Measurements from ENCODE around the gene TNFRSF14. TPM values are rescaled to one million over a fixed set of nuclear protein-coding genes. Genes with fewer than 3 reads are reported as not detected.

The TNFRSF14 gene
- total and polyA plus RNA-seq, 2 of the 13 experiments (the other 11 are each of a cell fraction or from before 2014, with no cell fraction given), result 11.9 to 49.9 TPM

DNA sequence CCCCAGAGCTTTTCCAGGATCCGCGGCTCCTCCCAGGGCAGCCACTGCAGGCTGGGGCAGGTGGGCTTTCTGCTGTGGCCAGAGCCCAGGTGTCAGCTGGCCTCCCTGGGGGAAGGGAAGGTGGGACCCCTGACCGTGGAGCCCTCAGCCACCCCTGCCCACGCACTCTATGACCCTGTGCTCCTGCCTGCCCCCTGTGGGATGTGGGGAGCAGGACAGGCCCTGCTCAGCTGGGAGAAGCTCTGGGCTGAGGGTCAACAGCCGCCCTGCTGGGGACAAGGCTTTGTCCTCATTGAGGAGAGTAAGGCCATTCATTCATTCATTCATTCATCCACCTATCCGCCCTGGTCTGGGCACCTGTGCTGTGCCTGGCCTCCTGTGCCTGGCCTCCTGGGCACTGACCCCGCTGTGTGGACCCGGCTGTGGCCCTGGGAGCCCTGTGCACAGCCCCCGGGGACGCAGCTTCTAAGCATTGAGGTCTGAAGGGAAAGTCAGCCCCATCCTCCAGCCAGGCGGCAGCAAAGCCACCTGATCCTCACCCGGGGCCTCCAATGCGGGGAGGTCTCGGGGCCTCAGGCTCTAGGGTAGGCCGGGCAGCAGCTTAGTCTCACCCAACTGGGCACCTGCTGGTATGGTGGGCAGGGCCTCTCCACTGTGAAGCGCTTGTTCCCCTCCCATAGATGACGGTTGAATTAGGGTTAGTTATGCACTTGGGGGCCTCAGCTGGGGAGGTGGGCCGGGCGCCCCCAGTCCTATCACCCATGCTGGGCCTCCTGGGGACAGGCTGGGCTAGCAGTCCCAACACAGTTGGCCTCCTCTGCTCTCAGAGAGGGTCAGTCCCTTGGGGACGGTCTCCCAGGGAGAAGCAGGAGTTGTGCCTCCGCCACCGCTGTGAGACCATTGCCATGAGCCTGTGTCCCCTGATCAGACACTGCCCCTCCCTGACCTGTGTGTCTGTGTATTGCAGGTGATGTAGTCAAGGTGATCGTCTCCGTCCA is 6.0 kb downstream of the TNFRSF14 start (continued):
- TF ChIP-seq, protein P1, sequence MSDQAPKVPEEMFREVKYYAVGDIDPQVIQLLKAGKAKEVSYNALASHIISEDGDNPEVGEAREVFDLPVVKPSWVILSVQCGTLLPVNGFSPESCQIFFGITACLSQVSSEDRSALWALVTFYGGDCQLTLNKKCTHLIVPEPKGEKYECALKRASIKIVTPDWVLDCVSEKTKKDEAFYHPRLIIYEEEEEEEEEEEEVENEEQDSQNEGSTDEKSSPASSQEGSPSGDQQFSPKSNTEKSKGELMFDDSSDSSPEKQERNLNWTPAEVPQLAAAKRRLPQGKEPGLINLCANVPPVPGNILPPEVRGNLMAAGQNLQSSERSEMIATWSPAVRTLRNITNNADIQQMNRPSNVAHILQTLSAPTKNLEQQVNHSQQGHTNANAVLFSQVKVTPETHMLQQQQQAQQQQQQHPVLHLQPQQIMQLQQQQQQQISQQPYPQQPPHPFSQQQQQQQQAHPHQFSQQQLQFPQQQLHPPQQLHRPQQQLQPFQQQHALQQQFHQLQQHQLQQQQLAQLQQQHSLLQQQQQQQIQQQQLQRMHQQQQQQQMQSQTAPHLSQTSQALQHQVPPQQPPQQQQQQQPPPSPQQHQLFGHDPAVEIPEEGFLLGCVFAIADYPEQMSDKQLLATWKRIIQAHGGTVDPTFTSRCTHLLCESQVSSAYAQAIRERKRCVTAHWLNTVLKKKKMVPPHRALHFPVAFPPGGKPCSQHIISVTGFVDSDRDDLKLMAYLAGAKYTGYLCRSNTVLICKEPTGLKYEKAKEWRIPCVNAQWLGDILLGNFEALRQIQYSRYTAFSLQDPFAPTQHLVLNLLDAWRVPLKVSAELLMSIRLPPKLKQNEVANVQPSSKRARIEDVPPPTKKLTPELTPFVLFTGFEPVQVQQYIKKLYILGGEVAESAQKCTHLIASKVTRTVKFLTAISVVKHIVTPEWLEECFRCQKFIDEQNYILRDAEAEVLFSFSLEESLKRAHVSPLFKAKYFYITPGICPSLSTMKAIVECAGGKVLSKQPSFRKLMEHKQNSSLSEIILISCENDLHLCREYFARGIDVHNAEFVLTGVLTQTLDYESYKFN (CRISPR knock-in tag; conservative IDR thresholded peaks at IDR 0.05), result no peak
- TF ChIP-seq, protein P2, sequence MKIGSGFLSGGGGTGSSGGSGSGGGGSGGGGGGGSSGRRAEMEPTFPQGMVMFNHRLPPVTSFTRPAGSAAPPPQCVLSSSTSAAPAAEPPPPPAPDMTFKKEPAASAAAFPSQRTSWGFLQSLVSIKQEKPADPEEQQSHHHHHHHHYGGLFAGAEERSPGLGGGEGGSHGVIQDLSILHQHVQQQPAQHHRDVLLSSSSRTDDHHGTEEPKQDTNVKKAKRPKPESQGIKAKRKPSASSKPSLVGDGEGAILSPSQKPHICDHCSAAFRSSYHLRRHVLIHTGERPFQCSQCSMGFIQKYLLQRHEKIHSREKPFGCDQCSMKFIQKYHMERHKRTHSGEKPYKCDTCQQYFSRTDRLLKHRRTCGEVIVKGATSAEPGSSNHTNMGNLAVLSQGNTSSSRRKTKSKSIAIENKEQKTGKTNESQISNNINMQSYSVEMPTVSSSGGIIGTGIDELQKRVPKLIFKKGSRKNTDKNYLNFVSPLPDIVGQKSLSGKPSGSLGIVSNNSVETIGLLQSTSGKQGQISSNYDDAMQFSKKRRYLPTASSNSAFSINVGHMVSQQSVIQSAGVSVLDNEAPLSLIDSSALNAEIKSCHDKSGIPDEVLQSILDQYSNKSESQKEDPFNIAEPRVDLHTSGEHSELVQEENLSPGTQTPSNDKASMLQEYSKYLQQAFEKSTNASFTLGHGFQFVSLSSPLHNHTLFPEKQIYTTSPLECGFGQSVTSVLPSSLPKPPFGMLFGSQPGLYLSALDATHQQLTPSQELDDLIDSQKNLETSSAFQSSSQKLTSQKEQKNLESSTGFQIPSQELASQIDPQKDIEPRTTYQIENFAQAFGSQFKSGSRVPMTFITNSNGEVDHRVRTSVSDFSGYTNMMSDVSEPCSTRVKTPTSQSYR (CRISPR knock-in tag; IDR thresholded peaks at IDR 0.05; ENCODE audit: borderline replicate concordance), result no peak
- no peak for TF ChIP-seq ZNF724P (CRISPR knock-in tag; IDR thresholded peaks at IDR 0.05; ENCODE audit: borderline replicate concordance)
- no peak for TF ChIP-seq MYC (CRISPR knock-in tag; IDR thresholded peaks at IDR 0.05; ENCODE audit: borderline replicate concordance)
- TF ChIP-seq, protein P3, sequence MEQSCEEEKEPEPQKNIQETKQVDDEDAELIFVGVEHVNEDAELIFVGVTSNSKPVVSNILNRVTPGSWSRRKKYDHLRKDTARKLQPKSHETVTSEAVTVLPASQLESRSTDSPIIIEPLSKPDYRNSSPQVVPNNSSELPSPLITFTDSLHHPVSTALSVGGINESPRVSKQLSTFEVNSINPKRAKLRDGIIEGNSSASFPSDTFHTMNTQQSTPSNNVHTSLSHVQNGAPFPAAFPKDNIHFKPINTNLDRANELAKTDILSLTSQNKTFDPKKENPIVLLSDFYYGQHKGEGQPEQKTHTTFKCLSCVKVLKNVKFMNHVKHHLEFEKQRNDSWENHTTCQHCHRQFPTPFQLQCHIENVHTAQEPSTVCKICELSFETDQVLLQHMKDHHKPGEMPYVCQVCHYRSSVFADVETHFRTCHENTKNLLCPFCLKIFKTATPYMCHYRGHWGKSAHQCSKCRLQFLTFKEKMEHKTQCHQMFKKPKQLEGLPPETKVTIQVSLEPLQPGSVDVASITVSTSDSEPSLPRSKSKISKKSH (CRISPR knock-in tag; IDR thresholded peaks at IDR 0.05; ENCODE audit: borderline replicate concordance), result 0 out of 2 replicates have a peak, but pooled peaks have one; percentile 39
- TF ChIP-seq SETDB1 (CRISPR knock-in tag; IDR thresholded peaks at IDR 0.05; ENCODE audit: borderline replicate concordance), result no peak
- no peak for TF ChIP-seq CHCHD3 (CRISPR knock-in tag; IDR thresholded peaks at IDR 0.05)
- TF ChIP-seq, protein P4, sequence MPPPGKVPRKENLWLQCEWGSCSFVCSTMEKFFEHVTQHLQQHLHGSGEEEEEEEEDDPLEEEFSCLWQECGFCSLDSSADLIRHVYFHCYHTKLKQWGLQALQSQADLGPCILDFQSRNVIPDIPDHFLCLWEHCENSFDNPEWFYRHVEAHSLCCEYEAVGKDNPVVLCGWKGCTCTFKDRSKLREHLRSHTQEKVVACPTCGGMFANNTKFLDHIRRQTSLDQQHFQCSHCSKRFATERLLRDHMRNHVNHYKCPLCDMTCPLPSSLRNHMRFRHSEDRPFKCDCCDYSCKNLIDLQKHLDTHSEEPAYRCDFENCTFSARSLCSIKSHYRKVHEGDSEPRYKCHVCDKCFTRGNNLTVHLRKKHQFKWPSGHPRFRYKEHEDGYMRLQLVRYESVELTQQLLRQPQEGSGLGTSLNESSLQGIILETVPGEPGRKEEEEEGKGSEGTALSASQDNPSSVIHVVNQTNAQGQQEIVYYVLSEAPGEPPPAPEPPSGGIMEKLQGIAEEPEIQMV (CRISPR knock-in tag; IDR thresholded peaks at IDR 0.05; ENCODE audit: low read depth), result no peak
- no peak for TF ChIP-seq ZNF230 (CRISPR knock-in tag; IDR thresholded peaks at IDR 0.05)
- TF ChIP-seq, protein P5, sequence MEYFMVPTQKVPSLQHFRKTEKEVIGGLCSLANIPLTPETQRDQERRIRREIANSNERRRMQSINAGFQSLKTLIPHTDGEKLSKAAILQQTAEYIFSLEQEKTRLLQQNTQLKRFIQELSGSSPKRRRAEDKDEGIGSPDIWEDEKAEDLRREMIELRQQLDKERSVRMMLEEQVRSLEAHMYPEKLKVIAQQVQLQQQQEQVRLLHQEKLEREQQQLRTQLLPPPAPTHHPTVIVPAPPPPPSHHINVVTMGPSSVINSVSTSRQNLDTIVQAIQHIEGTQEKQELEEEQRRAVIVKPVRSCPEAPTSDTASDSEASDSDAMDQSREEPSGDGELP (IDR thresholded peaks at IDR 0.05; ENCODE audit: borderline replicate concordance, low read depth), result peak; percentile 45; the same call in 1 of the 2 replicates
- no peak for TF ChIP-seq ARNT (IDR thresholded peaks at IDR 0.05)
- no peak for TF ChIP-seq PLRG1 (conservative IDR thresholded peaks at IDR 0.05)
- TF ChIP-seq ZNF343 (CRISPR knock-in tag; IDR thresholded peaks at IDR 0.05), result no peak
- TF ChIP-seq ZNF530 (CRISPR knock-in tag; IDR thresholded peaks at IDR 0.05; ENCODE audit: low read depth), result no peak
- TF ChIP-seq, protein P6, sequence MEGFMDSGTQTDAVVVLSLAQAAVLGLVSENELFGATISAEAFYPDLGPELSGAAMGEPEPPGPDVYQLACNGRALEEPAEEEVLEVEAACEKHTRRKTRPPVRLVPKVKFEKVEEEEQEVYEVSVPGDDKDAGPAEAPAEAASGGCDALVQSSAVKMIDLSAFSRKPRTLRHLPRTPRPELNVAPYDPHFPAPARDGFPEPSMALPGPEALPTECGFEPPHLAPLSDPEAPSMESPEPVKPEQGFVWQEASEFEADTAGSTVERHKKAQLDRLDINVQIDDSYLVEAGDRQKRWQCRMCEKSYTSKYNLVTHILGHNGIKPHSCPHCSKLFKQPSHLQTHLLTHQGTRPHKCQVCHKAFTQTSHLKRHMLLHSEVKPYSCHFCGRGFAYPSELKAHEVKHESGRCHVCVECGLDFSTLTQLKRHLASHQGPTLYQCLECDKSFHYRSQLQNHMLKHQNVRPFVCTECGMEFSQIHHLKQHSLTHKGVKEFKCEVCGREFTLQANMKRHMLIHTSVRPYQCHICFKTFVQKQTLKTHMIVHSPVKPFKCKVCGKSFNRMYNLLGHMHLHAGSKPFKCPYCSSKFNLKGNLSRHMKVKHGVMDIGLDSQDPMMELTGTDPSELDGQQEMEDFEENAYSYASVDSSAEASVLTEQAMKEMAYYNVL (CRISPR knock-in tag; IDR thresholded peaks at IDR 0.05; ENCODE audit: borderline replicate concordance), result no peak

All from HepG2 (cell line).